Right lobe of liver (tissue), 6 donors: ENCODE results near the gene RRP15. TPM values are rescaled to one million over a fixed set of nuclear protein-coding genes. Genes with fewer than 3 reads are reported as not detected.

Experiments used
- ATAC-seq, 4 donors: fragments of 200-7000 bp; cut with Tn5 transposase; one replicate each; pipeline ENCODE4 v1.9.1; 2020; ENCODE audit warnings: mild to moderate bottlenecking in 4 of 4, moderate library complexity in 4 of 4
- DNase-seq, 3 donors: peaks; one replicate each; pipeline ENCODE4 v3.0.0-alpha.2; 2020
- H3K27ac ChIP-seq, 3 donors: fragments of 200-600 bp; one replicate each; pipeline ENCODE4 v1.8.0; 2022
- H3K27me3 ChIP-seq, 2 donors: fragments of 200-600 bp; one replicate each; pipeline ENCODE4 v1.8.0; 2022
- H3K36me3 ChIP-seq, 4 donors: fragments of 200-600 bp; sonication (generic) in 1 of 4; one replicate each; pipeline versions ENCODE4 v1.5.1 to v1.8.0; 2017 to 2022; ENCODE audit warnings: control low read depth in 1 of 4
- H3K4me1 ChIP-seq, 4 donors: fragments of 200-600 bp; sonication (generic) in 1 of 4; one replicate each; pipeline versions ENCODE4 v1.5.1 to v1.8.0; 2017 to 2022; ENCODE audit warnings: control low read depth in 1 of 4
- H3K4me3 ChIP-seq, 3 donors: fragments of 200-600 bp; one replicate each; pipeline ENCODE4 v1.8.0; 2022
- H3K9me3 ChIP-seq, 4 donors: fragments of 200-600 bp; sonication (generic) in 1 of 4; one replicate each; pipeline versions ENCODE4 v1.5.1 to v1.8.0; 2017 to 2022; ENCODE audit warnings: control low read depth in 1 of 4
- CTCF ChIP-seq, 4 donors: fragments of 200-600 bp in 3 of 4; fragments of 450-650 bp in 1 of 4; IDR thresholded peaks; one replicate each; pipeline versions ENCODE4 v1.5.1 to v1.8.0; 2016 to 2022; ENCODE audit warnings: antibody characterized with exemption in 4 of 4, mild to moderate bottlenecking in 2 of 4
- POLR2A ChIP-seq: fragments of 450-650 bp; IDR thresholded peaks from one replicate; pipeline ENCODE4 v1.6.1; 2017; ENCODE audit warnings: antibody characterized with exemption, mild to moderate bottlenecking
- WGBS: methylation state at CpG from one replicate; pipeline ENCODE4 v1.1.6; 2018; ENCODE audit warnings: low coverage, low lambda C conversion rate; ENCODE audit not compliant: insufficient coverage; ENCODE audit errors: missing lambda C conversion rate; 5-methylcytosine and 5-hydroxymethylcytosine counted together
- intact Hi-C, 2 donors: fragments of 100-400 bp; cut with DNase I; formaldehyde crosslinking; loops; one replicate each; pipeline versions ENCODE4 v1.11.2 to v1.14.1; 2022
- total RNA-seq, 6 experiments: library from RNA; depleted of rRNA in 2 of 6; stranded (reverse); fragments of >200 nt in 2 of 6; fragmentation: NEBNext Ultra II Directional in 3 of 6; extraction: Animal tissue kit (Norgen Biotek cat#: 25700) in 3 of 6; gene quantifications; one replicate each; pipeline versions ENCODE4 v1.1.0 to v1.2.4, GENCODE V29; 2016 to 2023
- donor health status: DM: no; HTN: yes; CAD: no.
- donor health status: DM: no; HTN: no; CAD: no.
- donor health status: DM: no; HTN: no; CAD: no.
- donor health status: DM: no; HTN: yes; CAD: no.
- donor health status: DM: no; HTN: yes; CAD: no.

RRP15 gene
- total RNA-seq, 6 experiments from 2014 or later, result 2.6 to 10.0 (median 5.4) TPM

DNA sequence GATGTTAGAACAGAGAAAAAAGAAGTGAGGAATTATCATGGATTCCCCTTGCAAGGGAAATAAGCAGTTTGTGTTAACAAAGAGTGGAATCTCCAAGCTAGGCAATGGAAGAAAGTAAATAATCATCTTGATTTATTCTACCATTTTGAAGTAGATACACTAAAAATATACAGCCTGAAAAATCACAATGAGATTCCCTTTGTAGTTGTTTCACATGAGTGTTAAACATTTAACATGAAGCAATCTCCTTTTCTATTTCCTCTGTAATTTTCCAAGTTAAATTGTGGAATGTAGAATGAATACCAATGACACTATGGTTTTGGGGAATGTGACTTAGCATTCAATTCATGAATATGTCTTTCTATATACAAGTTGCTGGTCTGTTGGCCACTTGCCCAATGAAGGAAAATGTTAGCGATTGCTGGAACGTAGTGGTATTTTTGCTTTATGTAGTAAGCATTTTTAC, 65.7 kb downstream of the RRP15 start:
- H3K4me1 ChIP-seq, result peaks cover 0 to 13% (median 0%) of the 10 kb centered on the region in 4 donors
- DNase-seq, result no peak
- intact Hi-C loops, result no loop called here

GRCh38 chr1:218351391-218352074, 66.4 kb downstream of the RRP15 start:
- Histone ChIP-seq H3K36me3 (no peaks in the 10 kb centered on the region), H3K27ac (peak overlapping the region in 1 of 3 donors; percentile 26), H3K4me1 (peaks cover 0 to 8% (median 0%) of the 10 kb centered on the region in 4 donors), H3K9me3 (no peaks in the 10 kb centered on the region), H3K27me3 (no peaks in the 10 kb centered on the region), H3K4me3 (no peak overlapping the region)
- ATAC-seq (peak; percentile 33 to 54 (median 40)), DNase-seq (no peak)
- no peak for TF ChIP-seq POLR2A
- TF ChIP-seq CTCF (IDR thresholded peaks at IDR 0.05), result peak in 3 of 4 donors; percentile 7 to 14 (median 7)
- intact Hi-C loops, result no loop called here
- 28% methylated on average over 10 of the region's 10 CpGs for WGBS

More for the DNA sequence above, 65.7 kb downstream of the RRP15 start:
- TF ChIP-seq CTCF (IDR thresholded peaks at IDR 0.05), result no peak
- TF ChIP-seq POLR2A, result no peak
- no peaks in the 10 kb centered on the region for H3K9me3 ChIP-seq
- H3K27ac ChIP-seq, result no peak overlapping the region
- no peaks in the 10 kb centered on the region for H3K36me3 ChIP-seq
- 46% methylated on average over 2 of the region's 2 CpGs for WGBS
- H3K27me3 ChIP-seq, result no peaks in the 10 kb centered on the region
- H3K4me3 ChIP-seq, result no peak overlapping the region
- no peak for ATAC-seq

DNA sequence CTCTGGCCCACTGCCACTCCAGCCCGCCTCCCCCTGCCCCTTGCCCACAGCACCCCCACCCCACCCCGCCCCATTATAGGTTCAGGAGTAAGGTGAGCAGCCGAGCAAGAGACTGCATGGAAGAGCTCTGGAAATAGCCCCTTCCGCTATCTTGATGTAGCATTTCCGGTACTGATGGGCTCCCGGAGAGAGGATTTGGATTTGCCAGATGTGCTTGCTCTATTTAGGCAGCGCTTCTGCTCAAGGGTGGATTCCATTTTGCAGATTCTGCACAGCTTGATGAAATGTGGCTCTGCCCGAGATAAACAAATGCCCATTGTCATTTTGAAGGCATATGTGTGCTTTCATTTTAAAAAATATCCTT, 67.0 kb downstream of the RRP15 start:
- Histone ChIP-seq H3K9me3 (no peaks in the 10 kb centered on the region), H3K4me1 (peaks cover 0 to 3% (median 0%) of the 10 kb centered on the region in 4 donors), H3K36me3 (no peaks in the 10 kb centered on the region), H3K27ac (no peak overlapping the region), H3K4me3 (no peak overlapping the region), H3K27me3 (no peaks in the 10 kb centered on the region)
- intact Hi-C loops, result no loop called here
- DNase-seq (no peak), ATAC-seq (no peak)
- 92% methylated on average over 5 of the region's 8 CpGs for WGBS
- TF ChIP-seq POLR2A (no peak), CTCF (IDR thresholded peaks at IDR 0.05) (no peak)

- ATAC-seq (no peak), DNase-seq (no peak)
- Histone ChIP-seq H3K27me3 (no peaks in the 10 kb centered on the region), H3K9me3 (no peaks in the 10 kb centered on the region), H3K27ac (no peak overlapping the region), H3K4me3 (no peak overlapping the region), H3K4me1 (no peaks in the 10 kb centered on the region), H3K36me3 (no peaks in the 10 kb centered on the region)
- 91% methylated on average over 3 of the region's 4 CpGs for WGBS
- TF ChIP-seq POLR2A (no peak), CTCF (IDR thresholded peaks at IDR 0.05) (no peak)
- intact Hi-C loops, result no loop called here
Observed at GRCh38 chr1:218353656-218354055, 68.6 kb downstream of the RRP15 start.
